NCI-H1105 treated with DMSO at 0.1 percent for 48 hours (cell line): ENCODE results near the gene ING3.

ENCODE experiments used
- DNase-seq: peaks from one replicate; lab custom pipeline; 2025; lab: John Stamatoyannopoulos, UW

ING3 gene, protein sequence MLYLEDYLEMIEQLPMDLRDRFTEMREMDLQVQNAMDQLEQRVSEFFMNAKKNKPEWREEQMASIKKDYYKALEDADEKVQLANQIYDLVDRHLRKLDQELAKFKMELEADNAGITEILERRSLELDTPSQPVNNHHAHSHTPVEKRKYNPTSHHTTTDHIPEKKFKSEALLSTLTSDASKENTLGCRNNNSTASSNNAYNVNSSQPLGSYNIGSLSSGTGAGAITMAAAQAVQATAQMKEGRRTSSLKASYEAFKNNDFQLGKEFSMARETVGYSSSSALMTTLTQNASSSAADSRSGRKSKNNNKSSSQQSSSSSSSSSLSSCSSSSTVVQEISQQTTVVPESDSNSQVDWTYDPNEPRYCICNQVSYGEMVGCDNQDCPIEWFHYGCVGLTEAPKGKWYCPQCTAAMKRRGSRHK

DNA sequence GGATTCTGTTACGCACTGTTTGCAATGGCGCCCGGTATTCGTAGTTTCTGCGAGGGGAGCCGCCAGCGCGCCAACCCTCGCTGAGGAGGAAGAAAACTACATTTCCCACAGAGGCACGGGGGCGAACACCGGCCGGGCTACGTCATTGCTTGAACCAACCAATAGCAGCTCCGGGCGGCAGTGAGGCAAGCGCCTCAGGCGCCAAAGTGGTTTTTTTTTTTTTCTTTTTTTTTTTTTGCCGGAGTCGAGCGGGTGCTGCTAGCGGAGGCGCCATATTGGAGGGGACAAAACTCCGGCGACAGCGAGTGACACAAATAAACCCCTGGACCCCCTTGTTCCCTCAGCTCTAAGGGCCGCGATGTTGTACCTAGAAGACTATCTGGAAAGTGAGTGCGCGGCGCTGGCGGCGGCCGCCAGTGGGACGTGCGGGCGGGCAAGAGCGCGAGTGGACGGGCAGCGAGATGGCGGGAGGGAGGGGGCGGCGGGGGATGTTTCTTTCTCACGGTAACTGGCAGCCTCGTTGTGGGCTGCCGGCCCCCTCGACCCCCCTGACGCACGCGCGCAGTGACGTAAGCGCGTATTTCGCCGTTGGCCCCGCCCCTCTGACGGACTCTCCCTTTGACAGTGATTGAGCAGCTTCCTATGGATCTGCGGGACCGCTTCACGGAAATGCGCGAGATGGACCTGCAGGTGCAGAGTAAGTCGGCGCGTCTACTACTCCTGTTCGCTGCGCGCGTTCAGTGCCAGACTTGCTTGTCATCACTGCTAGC is at the start of gene ING3:
ING3 (plus strand) TSS at position 239 of the 770 bp plus-strand sequence; CDS start at position 359, 120 bp downstream.
- DNase-seq = peak; percentile 98

DNA sequence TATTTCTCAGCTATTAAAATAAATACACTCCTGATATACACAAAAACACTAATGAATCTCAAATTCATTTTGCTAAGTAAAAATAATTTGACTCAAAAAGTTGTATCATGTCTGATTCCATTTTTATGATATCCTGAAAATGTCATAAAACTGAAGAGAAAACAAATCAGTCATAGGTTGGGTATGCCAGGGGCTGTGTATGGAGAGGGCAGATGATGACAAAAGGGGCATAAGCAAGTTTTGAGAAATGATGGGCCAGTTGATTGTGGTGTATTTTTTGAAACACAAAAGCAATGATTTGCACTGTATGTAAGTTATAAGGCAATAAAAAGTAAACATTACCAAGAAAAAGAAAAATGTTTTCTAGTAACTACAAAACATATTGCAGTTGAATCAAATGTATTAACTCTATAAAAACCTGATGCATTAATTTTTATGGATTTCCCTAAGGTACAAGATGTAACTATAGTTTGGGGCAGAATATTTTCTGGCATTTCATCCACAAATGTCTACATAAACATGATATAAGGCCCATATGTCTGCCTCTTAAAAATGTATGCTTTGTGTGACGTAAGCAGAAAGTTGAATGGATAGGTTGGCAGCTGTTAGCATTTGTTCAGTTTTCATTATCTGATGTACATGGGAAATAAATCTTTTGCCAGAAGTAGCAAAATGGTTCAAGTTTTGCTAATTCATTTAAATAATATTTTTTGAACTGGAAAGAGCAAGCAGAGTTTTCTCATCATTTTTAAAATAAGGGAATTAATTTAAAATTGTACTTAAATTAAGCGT is 35.1 kb upstream of the ING3 start:
- DNase-seq = no peak

DNA sequence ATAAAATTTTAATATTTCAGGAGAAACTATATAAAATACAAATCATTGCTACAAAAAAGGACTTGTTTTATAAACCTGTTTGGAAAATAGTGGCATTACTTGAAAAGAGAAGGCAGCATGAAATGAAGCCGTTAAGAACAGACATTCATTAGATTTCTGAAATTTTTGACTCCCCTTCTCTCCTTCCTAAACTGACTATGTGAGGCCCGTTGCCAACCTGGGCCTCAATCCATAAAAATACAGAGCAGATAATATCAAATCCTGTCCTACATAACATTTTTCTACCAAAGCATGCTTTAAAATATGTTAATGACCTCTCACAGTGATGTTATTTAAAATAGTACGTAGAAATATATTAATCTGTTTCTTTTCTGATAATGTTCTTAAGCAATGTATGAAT is 34.5 kb upstream of the ING3 start:
- no peak for DNase-seq

DNA sequence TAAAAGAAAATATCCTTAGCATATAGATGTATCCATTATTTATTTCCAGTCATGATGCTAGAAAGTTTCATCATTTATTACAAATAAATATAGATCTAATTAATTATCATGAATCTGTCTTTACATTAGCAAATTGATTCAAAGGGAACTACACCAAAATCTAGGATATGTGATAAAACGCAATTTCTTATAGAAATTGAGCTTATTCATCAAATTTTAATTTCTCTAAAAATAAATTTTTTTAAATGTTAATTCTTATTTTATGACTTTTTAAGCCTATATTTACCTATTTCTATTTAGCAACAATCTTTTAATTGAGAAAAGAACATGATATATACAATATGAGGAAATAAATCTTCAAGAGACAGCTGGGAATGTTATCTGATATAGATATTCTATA is 34.0 kb upstream of the ING3 start:
- no peak for DNase-seq

DNA sequence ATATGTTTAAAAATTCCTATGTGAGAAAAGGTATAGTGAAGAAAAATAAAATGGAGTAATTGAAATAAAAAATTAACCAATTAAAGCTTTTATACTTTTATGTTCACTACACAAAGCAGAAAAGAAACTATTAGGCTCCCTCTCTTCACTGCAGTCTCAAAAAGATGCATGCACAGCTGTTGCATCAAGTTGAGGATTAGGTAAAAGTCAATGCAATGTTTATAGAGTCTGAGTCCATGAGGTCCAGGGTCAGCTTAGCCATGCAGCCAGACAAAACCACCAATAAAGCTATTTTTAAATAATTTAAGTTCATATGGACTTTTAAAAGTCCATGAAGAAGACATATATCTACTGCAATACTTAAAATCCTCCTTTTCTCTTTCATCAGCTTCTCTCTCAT is 31.1 kb upstream of the ING3 start:
- DNase-seq = no peak

DNA sequence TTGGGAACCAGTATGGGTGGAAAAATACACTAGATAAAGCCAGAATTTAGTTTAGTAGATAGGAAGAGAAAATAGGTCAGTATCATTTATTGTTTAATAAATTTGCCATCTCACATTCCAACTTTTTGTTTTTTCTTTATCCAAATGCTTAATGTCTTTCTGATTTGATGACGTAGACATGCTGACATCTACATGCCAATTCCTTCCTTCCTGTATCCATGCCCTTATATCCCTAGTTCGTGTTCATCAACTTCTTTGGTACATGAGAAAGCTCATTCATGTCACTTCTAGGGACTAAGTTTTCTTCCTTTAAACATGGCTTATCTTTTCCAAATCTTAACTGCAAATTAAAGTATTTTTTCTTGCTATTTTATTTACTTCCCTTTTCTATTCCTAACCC is 30.5 kb upstream of the ING3 start:
- no peak for DNase-seq

DNA sequence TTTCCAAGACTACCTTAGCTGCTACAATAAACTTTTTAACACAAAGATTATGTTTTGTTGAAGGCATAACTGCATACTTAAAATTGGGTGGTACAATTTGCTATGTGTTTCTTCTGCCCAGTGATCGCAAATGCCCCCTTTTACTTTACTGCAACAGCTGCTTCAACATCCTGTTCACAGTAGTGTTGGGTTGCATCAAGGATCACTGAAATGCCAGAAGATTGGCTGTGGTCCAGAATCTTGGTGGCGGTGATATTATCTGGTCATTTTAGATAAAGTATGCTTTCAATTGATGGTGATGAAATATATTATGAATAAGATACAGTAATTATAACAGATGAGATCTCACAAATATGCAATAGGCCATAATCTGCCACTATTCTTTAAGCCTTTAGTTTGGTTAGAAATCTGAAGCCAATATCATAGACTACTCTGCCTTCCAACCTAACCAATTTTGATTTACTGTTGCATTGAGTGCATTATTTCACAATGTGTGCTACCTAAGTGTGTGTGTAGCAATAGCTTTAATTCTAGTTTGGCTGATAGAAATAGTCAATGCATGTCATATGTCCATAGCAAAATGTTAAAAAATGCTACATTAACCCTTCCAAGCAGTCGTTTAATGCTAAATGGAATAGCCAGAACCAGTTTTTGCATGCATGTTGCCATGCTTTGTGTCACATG is 29.8 kb upstream of the ING3 start:
- peak; percentile 61 for DNase-seq

DNA sequence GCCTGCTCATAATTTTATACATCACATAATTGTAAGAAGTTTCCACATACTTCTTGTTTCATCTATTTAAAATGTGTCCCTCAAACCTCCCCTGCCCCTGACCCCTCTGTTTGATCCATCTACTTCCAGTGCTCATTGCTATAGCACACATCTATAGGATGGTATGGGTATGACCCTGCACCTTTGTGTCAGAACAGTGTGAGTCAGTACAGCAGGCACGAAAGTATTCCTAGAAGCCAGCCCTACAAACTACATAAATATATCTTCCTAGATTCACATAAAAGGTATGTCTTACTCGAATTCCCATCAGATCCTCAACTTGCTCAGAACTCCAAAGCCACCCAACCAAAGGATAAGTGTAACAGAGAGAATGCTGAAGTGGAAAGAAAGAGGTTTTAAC is 25.7 kb upstream of the ING3 start:
- DNase-seq = no peak

DNA sequence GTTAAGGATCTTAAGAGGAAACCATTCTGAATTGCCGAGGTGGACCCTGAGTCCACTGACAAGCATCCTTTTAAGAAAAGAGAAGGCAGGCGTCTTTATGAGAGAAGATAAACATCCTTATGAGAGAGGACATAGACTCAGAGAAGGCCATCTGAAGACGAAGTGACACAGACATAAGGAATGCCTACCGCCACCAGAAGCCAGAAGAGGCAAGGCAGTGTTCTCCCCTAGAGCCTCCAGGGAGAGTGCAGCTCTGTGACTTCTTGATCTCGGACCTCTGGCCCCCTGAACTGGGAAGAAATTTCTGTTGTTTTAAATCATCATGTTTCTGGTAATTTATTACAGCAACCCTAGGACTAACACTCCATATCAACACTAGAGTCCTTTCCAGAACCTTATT is 25.2 kb upstream of the ING3 start:
- DNase-seq = no peak

DNA sequence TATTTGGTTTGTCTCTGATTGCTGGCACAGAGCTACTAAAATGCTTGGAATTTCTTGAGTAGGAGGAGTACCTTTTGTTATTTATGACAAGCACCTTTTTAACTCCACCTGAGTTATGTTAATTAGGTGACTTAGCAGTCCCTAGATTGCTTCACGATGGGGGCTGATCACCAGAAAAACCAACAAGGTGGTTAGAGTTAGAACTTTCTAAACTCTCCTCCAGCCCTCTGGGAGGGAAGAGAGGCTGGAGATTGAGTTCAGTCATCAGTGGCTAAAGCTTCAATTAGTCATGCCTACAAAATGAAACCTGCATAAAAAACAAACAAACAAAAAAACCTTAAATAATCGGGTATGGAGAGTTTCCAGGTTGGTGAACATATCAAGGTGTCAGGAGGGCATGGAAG is 23.6 kb upstream of the ING3 start:
- DNase-seq = no peak

DNA sequence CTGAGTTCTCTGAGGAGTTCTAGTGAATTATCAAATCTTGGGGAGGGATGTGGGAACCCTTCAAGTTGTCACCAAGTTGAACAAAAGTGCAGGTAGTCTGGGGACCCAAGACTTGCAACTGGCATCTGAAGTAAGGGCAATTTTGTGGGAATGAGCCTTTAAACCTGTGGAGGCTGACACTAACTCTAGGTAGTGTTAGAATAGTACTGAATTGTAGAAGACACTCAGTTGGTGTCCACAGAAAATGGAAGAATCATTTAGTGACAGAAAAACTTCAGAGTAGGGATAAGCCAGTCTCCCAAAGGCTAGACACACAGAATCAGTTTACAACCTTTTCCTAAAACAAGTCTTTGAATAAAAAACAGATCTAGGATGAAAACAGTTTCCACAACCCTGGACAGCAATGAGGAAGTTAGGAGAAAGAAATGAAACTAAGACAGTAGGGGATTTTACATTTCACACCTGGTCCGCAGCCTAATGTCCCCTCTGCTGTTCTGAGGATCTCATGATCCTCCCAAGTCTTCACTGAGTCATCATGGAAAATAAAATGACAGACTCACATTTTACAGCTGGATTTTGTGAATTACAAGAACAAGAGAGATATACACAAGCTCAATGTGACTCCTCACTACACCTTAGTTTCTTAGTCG is 23.0 kb upstream of the ING3 start:
- no peak for DNase-seq

DNA sequence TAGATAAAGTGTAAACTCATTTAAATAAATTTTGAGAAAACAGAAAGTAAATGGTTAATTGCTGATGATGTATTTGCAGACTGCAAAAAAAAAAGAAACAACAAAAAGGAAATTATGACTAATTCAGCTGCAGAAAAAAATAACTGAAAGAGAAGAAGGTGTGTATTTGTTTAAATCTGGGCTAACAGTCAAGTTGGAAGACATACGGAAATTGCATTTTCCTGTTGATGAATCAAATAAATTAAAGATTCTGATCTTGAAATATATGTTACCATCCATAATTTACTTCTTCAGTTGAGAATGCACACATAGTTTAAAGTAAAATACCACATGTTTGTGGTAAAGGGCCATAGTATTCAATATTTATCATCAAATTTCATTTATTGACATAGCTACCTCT is 19.3 kb upstream of the ING3 start:
- DNase-seq = no peak

DNA sequence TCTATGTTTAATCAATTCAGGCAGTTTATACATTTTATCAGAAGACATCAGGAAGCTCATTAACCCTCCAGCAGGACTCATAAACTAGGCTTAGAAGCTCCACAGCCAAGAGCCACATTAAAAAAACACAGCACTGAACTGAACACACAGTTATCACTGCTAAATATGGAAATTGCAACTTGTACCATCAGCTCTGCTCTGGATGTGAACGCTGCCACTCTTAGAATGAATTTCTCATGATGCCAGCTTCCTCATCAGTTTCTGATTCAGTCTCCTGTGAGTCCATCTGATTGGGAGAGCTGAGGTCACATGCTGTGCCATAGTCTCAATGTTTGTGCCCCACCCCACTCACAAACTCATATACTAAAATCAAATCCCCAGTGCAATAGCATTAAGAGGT is 17.1 kb upstream of the ING3 start:
- DNase-seq = no peak

DNA sequence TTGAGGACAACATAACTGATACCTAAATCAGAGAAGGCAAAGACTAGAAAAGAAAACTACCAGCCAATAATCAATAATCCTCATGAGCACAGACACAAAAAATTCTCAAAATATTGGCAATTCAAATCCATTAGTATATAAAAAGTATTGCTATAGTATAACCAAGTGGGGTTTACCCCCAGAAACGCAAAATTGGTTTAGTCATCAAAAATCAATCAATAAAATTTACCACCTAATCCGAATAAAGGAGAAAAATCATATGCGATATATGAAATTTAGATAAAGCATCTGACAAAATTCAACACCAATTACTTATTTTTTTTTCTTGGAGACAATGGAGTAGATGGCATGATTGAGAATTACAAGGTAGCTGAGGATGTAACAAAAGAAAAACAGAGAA is 11.2 kb upstream of the ING3 start:
- DNase-seq = no peak

DNA sequence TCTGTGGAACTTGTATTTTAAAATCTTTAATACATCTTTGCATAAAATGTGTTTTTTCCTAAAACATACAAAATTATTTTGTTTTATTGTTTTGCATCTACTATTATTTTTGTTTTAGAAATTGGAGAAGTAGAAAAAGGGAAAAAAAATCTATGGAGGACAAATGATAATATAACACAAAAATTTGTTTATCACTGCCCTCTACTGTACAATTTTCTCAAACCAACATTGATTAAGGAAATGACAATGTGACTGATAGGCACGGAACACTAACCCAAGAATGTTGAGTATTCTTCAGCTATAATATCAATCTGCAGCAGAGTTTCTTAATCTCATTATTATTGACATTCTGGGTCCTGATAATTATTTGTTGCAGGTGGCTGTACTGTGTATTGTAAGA is 9.5 kb upstream of the ING3 start:
- no peak for DNase-seq

DNA sequence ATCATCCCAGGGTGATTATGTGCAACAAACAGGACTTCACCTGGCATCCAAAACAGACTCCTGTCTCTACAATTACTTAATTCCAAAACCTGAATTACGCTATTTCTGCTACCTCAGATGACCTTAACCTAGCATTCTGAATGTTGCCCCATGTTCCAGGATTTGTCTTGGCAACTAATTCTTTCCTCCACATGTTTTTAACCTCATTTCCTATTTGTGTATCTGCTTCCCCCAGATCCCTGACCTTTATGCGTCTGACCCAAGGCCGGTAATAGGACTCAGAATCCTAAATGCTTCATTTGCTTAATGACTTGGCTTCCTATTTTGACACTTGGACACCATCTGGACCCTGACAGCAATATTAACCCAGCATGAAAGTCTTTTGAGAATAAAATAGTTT is 8.7 kb upstream of the ING3 start:
- DNase-seq = no peak

DNA sequence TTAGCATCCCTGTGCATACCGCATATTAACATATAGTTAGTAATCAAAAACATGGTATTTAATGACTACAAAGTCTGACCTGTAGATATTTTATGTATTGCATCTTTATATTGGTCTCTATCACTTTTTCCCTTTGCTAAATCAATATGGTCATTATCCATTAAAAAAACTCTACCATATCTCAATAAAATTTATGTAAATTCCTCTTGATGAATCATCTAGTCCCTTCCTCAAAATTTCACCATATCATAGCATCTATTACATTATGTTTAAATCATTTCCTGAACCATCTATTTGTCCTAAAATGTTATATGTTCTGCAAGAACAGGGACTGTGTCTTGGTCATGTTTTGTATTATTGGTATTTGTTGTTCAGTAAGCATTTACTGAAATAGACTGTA is 7.7 kb upstream of the ING3 start:
- DNase-seq = no peak

DNA sequence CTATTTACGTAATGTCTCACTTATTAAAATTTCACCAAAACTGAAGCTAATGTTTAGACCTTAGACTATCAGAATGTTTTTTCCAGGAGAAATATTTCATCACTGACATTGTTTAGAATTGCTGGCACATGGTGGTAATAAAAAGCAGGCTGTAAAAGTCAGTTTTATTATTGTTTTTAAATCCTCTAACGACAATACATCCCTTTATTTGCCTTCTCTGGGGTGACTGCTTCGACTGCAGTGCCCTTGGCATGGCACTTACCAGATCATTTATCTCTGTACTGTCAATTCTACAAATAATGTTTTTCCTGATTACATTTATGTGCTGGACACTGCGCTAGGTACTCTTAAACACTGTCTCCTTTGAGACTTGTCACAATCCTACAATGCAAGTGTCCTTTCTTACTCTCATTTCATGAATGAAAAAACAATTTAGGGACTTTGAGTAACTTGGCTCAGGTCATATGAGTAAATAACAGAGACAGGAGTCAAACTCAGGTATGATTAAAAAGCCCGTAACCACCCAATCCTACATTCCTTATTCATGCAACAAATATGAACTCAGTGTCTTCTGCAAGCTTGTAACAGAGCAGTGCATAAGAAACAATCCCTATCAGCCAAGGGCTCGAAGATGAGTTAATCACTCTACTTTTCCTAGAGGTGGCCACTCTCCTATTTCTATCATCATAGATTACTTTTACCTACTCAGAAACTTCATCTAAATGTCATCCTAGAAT is 5.6 kb upstream of the ING3 start:
- DNase-seq = no peak

DNA sequence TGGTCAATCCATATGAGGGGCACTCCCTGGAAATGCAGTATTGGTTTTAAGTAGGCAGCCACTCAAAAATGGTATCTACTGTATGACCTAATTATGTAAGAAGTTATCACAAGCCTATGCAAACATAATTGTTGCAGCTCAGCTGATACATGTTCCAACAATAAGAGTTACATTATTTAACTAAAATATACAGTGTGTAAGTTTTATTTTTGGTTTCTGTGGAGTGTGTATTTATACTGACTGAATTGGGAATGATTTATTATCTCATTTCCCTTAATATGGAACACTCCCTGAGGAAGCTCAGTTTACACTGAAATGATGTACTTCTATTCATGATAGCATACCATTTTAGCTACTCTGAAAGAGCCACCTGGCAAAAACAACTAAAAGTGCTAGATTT is 2.6 kb upstream of the ING3 start:
- DNase-seq = no peak

DNA sequence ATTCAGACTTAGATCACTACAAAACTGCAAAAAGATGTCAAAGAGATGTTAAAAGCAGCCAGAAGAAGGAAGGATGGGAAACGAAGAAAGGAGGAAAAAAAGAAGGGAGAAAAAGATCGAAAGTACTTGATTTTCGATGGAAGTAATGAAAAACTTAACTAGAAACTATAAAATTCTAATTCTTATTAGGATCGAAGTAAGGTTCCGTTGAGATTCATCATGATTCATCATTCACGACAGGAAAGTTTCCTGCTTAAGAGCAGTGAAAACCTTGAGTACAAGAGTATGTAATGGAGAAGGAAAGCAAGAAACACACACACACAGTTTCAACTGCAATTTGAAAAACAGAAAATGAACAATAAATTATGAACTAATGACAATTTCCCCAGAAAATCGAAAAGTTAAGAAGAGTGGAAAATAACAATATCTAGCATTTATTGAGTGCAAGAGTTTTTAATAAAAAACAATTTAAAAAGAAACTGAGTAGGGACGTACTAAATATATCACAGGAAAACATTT is 1.1 kb upstream of the ING3 start:
- DNase-seq = peak; percentile 42
